ENCODE data around the gene CBX8.

CBX8 gene

DNA sequence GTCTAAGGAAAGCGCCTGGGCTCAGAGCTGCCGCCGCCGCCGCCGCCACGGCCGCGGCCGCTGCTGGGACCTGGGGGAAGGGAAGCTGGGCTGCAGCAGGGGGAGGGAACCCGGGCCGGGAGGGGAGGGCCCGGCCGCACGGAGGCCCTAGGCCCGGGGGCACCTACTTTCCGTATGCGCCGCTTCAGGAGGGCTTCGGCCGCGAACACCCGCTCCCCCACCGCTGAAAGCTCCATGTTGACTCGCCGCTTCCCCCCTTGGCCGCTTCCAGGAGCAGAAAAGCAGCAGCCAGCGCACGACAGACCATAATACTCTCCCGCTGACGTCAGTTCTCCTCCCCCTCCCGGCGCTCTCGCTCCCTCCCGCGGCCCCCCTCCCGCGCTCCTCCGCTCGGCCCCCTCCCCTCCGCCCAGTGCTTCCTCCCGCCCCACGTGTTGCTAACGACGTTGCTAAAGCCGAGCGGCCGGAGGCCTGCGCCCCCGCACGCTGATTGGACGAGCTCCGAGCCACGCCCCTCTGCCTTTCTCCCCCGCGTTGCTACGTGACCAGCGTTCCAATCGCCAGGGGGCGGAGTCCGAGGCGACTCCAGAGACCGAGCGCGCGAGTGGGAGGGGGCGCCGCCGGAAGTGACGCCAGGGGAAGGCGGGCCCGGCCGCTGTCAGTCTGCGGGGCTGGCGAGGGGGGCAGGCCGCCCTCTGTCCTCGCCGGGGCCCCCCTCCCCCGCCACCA, at the start of gene CBX8:
Gene CBX8 (minus strand): TSS at position 315 of the 729 bp plus-strand sequence. CDS start 79 bp downstream, at position 236.
- Mint-ChIP-seq H3K27me3 (peaks cover 39% of the 10 kb centered on the region), H3K4me1 (ENCODE audit: low read depth) (peaks cover 45% of the 10 kb centered on the region)

GRCh38 chr17:79845601-79845949, 48.7 kb upstream of the CBX8 start:
- H3K36me3 Mint-ChIP-seq (ENCODE audit: low read depth) = no peaks in the 10 kb centered on the region
- H3K4me3 Mint-ChIP-seq = no peak overlapping the region
- H3K4me1 Mint-ChIP-seq (ENCODE audit: low read depth) = peaks cover 27% of the 10 kb centered on the region
- H3K27ac Mint-ChIP-seq = no peak overlapping the region
- H3K27me3 Mint-ChIP-seq = peaks cover 46% of the 10 kb centered on the region
- no peaks in the 10 kb centered on the region for H3K9me3 Mint-ChIP-seq

More for the DNA sequence above, at the start of gene CBX8:
- no peaks in the 10 kb centered on the region for H3K36me3 Mint-ChIP-seq (ENCODE audit: low read depth)
- peak within 1 kb of the TSS; percentile 80 for H3K4me3 Mint-ChIP-seq
- no peaks in the 10 kb centered on the region for H3K9me3 Mint-ChIP-seq
- peak within 1 kb of the TSS; percentile 49 for H3K27ac Mint-ChIP-seq

- Mint-ChIP-seq H3K9me3 (no peaks in the 10 kb centered on the region), H3K27me3 (peaks cover 47% of the 10 kb centered on the region), H3K27ac (no peak overlapping the region), H3K4me3 (no peak overlapping the region), H3K36me3 (ENCODE audit: low read depth) (no peaks in the 10 kb centered on the region), H3K4me1 (ENCODE audit: low read depth) (peaks cover 25% of the 10 kb centered on the region)
Measured at GRCh38 chr17:79844869-79845600, 48.2 kb upstream of the CBX8 start.

DNA sequence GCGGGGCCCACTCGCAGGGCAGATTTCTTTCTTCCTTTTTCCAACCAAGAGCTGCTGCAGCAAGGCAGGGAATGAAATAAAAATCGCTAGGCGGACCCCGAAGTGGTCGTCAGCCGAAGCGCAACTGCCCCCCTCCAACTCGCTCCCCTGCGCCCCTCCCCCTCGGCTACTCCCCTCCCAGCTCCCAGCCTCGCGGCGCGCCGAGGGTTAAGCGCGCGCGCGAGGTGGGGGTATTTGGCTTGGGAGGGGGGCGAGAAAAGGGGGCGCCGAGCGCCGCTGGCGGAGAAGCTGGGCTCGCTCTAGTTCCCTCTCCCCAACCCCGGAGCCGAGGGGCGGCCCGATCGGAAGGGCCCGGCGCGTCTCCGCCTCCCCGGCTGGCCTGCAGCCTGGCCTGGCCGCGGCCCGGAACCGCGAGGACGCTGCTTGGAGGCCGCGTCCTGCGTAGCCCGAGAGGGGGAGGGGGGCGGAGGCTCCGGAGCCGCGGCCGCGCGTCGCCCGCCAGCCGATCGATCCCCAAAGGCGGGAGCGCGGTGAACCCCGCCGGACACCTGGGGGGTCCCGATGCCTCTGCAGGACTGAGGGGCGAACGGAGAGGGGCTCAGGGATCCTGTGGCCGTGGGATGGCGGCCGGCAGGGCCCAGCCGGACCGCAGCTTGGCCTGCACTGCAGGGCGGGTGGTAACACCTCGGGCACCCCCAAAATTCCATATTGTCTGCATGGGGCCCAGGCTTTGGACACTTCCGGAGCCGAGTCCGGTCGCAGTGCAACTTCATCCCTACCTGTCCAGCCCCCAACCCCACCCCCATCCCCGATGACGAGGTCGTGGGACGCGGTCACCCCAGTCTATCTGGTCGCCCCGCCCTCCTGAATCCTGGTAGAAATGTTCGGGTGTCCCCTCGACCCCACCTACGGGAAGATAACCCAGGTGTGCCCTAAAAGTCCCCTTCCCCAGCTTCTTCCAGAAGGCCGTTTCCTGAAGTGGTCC, 47.2 kb upstream of the CBX8 start:
- Mint-ChIP-seq H3K27ac (no peak overlapping the region), H3K9me3 (no peaks in the 10 kb centered on the region), H3K36me3 (ENCODE audit: low read depth) (no peaks in the 10 kb centered on the region), H3K27me3 (peaks cover 47% of the 10 kb centered on the region), H3K4me3 (peak overlapping the region; percentile 66), H3K4me1 (ENCODE audit: low read depth) (peaks cover 25% of the 10 kb centered on the region)

DNA sequence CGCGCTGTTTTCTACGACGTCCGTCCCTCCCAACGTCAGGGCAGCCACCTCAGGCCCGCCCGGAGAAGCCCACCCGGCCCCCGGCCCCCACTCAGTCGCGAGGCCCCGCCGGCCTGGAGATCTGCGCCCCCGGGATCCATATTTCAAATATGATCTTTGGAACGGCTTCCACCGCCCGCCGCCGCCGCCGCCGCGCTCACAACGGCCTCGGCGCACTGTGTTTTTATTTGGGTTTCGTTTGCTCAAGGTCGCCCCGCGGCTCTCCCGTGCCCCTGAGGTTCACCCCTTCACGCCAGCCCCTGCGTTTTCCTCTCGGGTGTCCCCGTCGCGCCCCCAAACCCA, 46.6 kb upstream of the CBX8 start:
- Mint-ChIP-seq H3K9me3 (no peaks in the 10 kb centered on the region), H3K4me1 (ENCODE audit: low read depth) (peaks cover 25% of the 10 kb centered on the region), H3K27ac (no peak overlapping the region), H3K27me3 (peaks cover 45% of the 10 kb centered on the region), H3K4me3 (peak overlapping the region; percentile 66), H3K36me3 (ENCODE audit: low read depth) (no peaks in the 10 kb centered on the region)

DNA sequence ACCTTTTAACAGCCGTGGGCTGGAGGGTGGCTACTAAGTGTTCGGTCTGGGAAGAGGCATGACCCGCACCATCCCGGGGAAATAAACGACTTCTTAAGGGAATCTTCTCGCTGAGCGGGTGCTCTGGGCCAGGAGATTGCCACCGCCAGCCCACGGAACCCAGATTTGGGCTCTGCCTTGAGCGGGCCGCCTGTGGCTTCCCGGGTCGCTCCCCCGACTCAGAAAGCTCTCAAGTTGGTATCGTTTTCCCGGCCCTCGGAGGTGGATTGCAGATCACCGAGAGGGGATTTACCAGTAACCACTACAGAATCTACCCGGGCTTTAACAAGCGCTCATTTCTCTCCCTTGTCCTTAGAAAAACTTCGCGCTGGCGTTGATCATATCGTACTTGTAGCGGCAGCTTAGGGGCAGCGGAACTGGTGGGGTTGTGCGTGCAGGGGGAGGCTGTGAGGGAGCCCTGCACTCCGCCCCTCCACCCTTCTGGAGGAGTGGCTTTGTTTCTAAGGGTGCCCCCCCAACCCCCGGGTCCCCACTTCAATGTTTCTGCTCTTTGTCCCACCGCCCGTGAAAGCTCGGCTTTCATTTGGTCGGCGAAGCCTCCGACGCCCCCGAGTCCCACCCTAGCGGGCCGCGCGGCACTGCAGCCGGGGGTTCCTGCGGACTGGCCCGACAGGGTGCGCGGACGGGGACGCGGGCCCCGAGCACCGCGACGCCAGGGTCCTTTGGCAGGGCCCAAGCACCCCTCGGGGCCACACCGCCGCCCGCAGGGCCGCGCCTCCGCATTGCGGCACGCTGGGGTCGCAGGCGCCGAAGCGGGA, 46.0 kb upstream of the CBX8 start:
- H3K36me3 Mint-ChIP-seq (ENCODE audit: low read depth) = no peaks in the 10 kb centered on the region
- peak overlapping the region; percentile 45 for H3K4me3 Mint-ChIP-seq
- H3K27me3 Mint-ChIP-seq = peaks cover 39% of the 10 kb centered on the region
- H3K27ac Mint-ChIP-seq = no peak overlapping the region
- no peaks in the 10 kb centered on the region for H3K9me3 Mint-ChIP-seq
- H3K4me1 Mint-ChIP-seq (ENCODE audit: low read depth) = peaks cover 31% of the 10 kb centered on the region

DNA sequence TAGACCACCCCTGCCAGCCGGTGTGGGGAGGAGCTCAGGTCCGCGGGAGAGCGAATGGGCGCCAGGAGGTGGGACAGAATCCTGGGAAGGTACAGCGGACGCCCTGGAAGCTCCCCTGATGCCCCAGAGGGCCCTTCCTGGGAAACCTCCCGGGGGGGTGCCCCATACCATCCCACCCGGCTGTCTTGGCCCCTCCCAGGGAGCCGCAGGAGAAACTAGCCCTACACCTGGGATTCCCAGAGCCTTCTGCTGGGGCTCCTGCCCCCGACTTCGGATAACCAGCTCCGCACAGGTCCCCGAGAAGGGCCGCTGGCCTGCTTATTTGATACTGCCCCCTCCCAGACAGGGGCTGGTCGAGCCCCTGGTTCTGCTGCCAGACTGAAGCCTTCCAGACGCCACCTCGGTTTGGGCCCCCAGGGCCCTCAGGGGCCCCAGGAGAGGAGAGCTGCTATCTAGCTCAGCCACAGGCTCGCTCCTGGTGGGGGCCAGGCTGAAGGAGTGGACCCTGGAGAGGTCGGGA, 45.3 kb upstream of the CBX8 start:
- no peaks in the 10 kb centered on the region for H3K36me3 Mint-ChIP-seq (ENCODE audit: low read depth)
- H3K27ac Mint-ChIP-seq = no peak overlapping the region
- peaks cover 37% of the 10 kb centered on the region for H3K4me1 Mint-ChIP-seq (ENCODE audit: low read depth)
- peak overlapping the region; percentile 51 for H3K4me3 Mint-ChIP-seq
- no peaks in the 10 kb centered on the region for H3K9me3 Mint-ChIP-seq
- H3K27me3 Mint-ChIP-seq = peaks cover 37% of the 10 kb centered on the region

DNA sequence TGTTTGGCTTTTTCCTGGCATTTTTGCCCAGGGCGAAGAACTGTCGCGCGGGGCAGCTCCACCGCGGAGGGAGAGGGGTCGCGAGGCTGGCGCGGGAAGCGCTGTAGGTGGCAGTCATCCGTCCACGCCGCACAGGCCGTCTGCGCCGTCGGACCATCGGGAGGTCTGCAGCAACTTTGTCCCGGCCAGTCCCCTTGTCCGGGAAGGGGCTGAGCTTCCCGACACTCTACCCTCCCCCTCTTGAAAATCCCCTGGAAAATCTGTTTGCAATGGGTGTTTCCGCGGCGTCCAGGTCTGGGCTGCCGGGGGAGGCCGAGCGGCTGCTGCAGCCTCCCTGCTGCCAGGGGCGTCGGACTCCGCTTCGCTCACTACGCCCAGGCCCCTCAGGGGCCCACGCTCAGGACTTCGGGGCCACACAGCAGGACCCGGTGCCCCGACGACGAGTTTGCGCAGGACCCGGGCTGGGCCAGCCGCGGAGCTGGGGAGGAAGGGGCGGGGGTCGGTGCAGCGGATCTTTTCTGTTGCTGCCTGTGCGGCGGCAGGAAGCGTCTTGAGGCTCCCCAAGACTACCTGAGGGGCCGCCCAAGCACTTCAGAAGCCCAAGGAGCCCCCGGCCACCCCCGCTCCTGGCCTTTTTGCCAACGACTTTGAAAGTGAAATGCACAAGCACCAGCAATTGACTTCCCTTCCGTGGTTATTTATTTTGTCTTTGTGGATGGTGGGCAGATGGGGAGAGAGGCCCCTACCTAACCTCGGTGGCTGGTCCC, 44.7 kb upstream of the CBX8 start:
- Mint-ChIP-seq H3K27ac (no peak overlapping the region), H3K4me3 (peak overlapping the region; percentile 51), H3K9me3 (no peaks in the 10 kb centered on the region), H3K36me3 (ENCODE audit: low read depth) (no peaks in the 10 kb centered on the region), H3K4me1 (ENCODE audit: low read depth) (peaks cover 44% of the 10 kb centered on the region), H3K27me3 (peaks cover 37% of the 10 kb centered on the region)

DNA sequence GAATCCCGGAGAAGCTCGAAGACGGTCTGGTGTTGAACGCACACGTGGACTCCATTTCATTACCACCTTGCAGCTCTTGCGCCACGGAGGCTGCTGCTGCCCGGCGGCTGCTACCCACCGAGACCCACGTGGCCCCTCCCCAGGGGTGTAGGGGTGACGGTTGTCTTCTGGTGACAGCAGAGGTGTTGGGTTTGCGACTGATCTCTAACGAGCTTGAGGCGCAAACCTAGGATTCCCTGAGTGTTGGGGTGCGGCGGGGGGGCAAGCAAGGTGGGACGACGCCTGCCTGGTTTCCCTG, 44.1 kb upstream of the CBX8 start:
- peaks cover 46% of the 10 kb centered on the region for H3K4me1 Mint-ChIP-seq (ENCODE audit: low read depth)

DNA sequence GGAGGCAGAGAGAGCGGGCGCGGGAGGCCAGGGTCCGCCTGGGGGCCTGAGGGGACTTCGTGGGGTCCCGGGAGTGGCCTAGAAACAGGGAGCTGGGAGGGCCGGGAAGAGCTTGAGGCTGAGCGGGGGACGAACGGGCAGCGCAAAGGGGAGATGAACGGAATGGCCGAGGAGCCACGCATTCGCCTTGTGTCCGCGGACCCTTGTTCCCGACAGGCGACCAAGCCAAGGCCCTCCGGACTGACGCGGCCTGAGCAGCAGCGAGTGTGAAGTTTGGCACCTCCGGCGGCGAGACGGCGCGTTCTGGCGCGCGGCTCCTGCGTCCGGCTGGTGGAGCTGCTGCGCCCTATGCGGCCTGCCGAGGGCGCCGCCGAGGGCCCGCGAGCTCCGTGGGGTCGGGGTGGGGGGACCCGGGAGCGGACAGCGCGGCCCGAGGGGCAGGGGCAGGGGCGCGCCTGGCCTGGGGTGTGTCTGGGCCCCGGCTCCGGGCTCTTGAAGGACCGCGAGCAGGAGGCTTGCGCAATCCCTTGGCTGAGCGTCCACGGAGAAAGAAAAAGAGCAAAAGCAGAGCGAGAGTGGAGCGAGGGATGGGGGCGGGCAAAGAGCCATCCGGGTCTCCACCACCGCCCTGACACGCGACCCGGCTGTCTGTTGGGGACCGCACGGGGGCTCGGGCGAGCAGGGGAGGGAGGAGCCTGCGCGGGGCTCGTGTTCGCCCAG, 43.6 kb upstream of the CBX8 start:
- no peaks in the 10 kb centered on the region for H3K36me3 Mint-ChIP-seq (ENCODE audit: low read depth)
- no peak overlapping the region for H3K4me3 Mint-ChIP-seq
- peaks cover 30% of the 10 kb centered on the region for H3K27me3 Mint-ChIP-seq
- peaks cover 46% of the 10 kb centered on the region for H3K4me1 Mint-ChIP-seq (ENCODE audit: low read depth)
- no peaks in the 10 kb centered on the region for H3K9me3 Mint-ChIP-seq
- H3K27ac Mint-ChIP-seq = no peak overlapping the region

More for the DNA sequence above, 44.1 kb upstream of the CBX8 start:
- no peaks in the 10 kb centered on the region for H3K36me3 Mint-ChIP-seq (ENCODE audit: low read depth)
- no peak overlapping the region for H3K4me3 Mint-ChIP-seq
- no peaks in the 10 kb centered on the region for H3K9me3 Mint-ChIP-seq
- peaks cover 35% of the 10 kb centered on the region for H3K27me3 Mint-ChIP-seq
- H3K27ac Mint-ChIP-seq = no peak overlapping the region

DNA sequence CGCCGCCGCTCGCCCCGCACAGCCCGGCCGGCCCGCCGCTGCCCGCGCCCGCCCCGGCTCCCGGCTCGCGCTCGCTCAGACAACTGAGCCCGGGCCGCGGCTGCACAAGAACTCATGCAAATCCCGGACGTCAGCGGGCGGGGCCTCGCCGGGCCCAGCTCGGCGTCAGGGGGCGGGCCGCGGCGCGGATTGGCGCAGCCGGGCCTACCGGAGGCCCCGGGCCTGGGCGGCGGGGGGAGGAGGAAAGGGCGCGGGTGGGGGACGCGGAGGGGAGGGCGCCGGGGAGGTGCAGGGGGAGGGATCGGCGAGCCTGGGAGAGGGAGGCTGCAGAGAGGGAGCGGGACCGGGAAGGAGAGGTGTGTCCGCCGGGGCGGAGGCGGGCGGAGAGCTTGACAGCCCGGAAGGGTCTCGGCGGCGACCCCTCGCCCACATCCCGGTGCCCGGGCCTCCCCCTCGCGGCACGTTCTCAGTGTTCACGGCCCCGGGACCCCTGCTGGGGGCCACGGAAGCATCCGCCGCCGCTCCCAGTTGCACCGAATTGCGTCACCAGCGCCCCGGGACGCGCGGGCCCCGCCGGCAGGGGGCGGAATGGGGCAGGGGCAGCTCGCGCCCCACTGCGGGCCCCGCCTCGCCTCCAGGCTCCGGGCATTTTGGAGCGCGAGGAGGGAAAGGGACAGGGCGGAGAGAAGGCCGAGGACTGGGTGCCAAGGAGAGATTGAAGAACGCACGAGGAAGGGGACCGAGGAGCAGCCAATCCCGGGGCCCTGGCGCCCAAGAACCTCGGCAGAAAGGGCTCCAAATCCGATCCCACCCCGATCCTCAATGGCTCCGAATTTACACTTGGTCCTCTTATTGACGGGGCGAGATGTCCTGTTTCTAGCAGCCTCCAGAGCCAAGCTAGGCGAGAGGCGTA, 42.7 kb upstream of the CBX8 start, which contains the start of gene CBX4:
Gene CBX4 (minus strand): TSS at position 85 of the 913 bp plus-strand sequence. CDS start 189 bp downstream, outside the sequence.
- H3K4me1 Mint-ChIP-seq (ENCODE audit: low read depth) = peaks cover 52% of the 10 kb centered on the region
- H3K27me3 Mint-ChIP-seq = peaks cover 26% of the 10 kb centered on the region
- peak within 1 kb of the TSS; percentile 89 for H3K27ac Mint-ChIP-seq
- no peaks in the 10 kb centered on the region for H3K9me3 Mint-ChIP-seq
- H3K36me3 Mint-ChIP-seq (ENCODE audit: low read depth) = peaks cover 3% of the 10 kb centered on the region
- peak within 1 kb of the TSS; percentile 90 for H3K4me3 Mint-ChIP-seq

- Mint-ChIP-seq H3K4me1 (ENCODE audit: low read depth) (peaks cover 53% of the 10 kb centered on the region), H3K4me3 (peak overlapping the region; percentile 90), H3K27ac (peak overlapping the region; percentile 89), H3K9me3 (no peaks in the 10 kb centered on the region), H3K36me3 (ENCODE audit: low read depth) (peaks cover 5% of the 10 kb centered on the region), H3K27me3 (peaks cover 25% of the 10 kb centered on the region)
Measured at GRCh38 chr17:79838522-79839274, 41.8 kb upstream of the CBX8 start.

All from stimulated activated naive CD8-positive, alpha-beta T cell treated with anti-CD3 and anti-CD28 coated beads, Interleukin-15, Interleukin-2, amounts not matched to agents 100 ng/mL and 50 ng/mL, for 24 hours (primary cell).